HepG2 (cell line): ENCODE data around the gene KDM3B. TPM values are rescaled to one million over a fixed set of nuclear protein-coding genes. Genes with fewer than 3 reads are reported as not detected.

Experiments
- FUBP1 ChIP-seq: sonication (generic); formaldehyde crosslinking; IDR thresholded peaks from 2 replicates; pipeline ENCODE4 v1.5.1; 2020; ENCODE audit warnings: missing genetic modification reagents, mild to moderate bottlenecking, borderline replicate concordance
- ISL2 ChIP-seq: sonication (generic); formaldehyde crosslinking; IDR thresholded peaks from 2 replicates; pipeline ENCODE4 v1.5.0; 2020; ENCODE audit warnings: missing genetic modification reagents
- KMT2A ChIP-seq: sonication (generic); formaldehyde crosslinking; IDR thresholded peaks from 2 replicates; pipeline ENCODE4 v1.4.0; 2020; ENCODE audit warnings: missing genetic modification reagents
- ONECUT2 ChIP-seq: sonication (generic); formaldehyde crosslinking; IDR thresholded peaks from 2 replicates; pipeline ENCODE4 v1.4.0; 2020; ENCODE audit warnings: missing genetic modification reagents
- RBAK ChIP-seq: sonication (generic); formaldehyde crosslinking; IDR thresholded peaks from 2 replicates; pipeline ENCODE4 v1.5.1; 2020; ENCODE audit warnings: mild to moderate bottlenecking, missing genetic modification reagents
- SATB2 ChIP-seq: sonication (generic); formaldehyde crosslinking; IDR thresholded peaks from 2 replicates; pipeline ENCODE4 v1.5.0; 2020; ENCODE audit warnings: missing genetic modification reagents
- TERF1 ChIP-seq: sonication (generic); formaldehyde crosslinking; IDR thresholded peaks from 2 replicates; pipeline ENCODE4 v1.8.0; 2022; ENCODE audit warnings: mild to moderate bottlenecking, missing genetic modification reagents, moderate library complexity
- TOPORS ChIP-seq: sonication (generic); formaldehyde crosslinking; IDR thresholded peaks from 2 replicates; pipeline ENCODE4 v1.8.0; 2023; ENCODE audit warnings: mild to moderate bottlenecking, missing genetic modification reagents
- TRAFD1 ChIP-seq: sonication (generic); formaldehyde crosslinking; IDR thresholded peaks from 2 replicates; pipeline ENCODE4 v1.5.1; 2020; ENCODE audit warnings: missing genetic modification reagents, mild to moderate bottlenecking, borderline replicate concordance
- U2AF2 ChIP-seq: fragments of 200-400 bp; formaldehyde crosslinking; IDR thresholded peaks from 2 replicates; pipeline ENCODE4 v1.6.1; 2017; ENCODE audit warnings: low read depth, mild to moderate bottlenecking, low read length
- USF2 ChIP-seq, 2 experiments: sonication (generic) in 1 of 2; formaldehyde crosslinking in 1 of 2; IDR thresholded peaks; 2 replicates each; pipeline versions ENCODE4 v1.5.1 to v1.6.1; 2011 to 2020; ENCODE audit warnings: borderline replicate concordance in 1 of 2, low read depth in 1 of 2, low read length in 1 of 2, mild to moderate bottlenecking in 1 of 2, missing genetic modification reagents in 1 of 2, moderate library complexity in 1 of 2
- ZNF574 ChIP-seq: sonication (generic); formaldehyde crosslinking; IDR thresholded peaks from 2 replicates; pipeline ENCODE4 v1.4.0; 2020; ENCODE audit warnings: missing genetic modification reagents
- ZNF652 ChIP-seq: IDR thresholded peaks from 2 replicates; pipeline ENCODE4 v1.6.1; 2016; ENCODE audit warnings: low read depth, borderline replicate concordance
- ZNF674 ChIP-seq: sonication (generic); formaldehyde crosslinking; IDR thresholded peaks from 2 replicates; pipeline ENCODE4 v1.5.0; 2020; ENCODE audit warnings: low read depth, mild to moderate bottlenecking, missing genetic modification reagents
- polyA plus RNA-seq, 8 experiments: library from polyadenylated mRNA; depleted of rRNA in 3 of 8; stranded (reverse) in 7 of 8; unstranded in 1 of 8; fragments of >200 nt; fragmentation: Illumina TruSeq in 4 of 8; extraction: Trizol in 4 of 8; gene quantifications; 2 replicates each; pipeline versions ENCODE4 v1.2.1 to v1.2.3, GENCODE V29; 2011 to 2016; ENCODE audit warnings: low read depth in 4 of 8, missing spikeins in 1 of 8, mixed read lengths in 1 of 8; ENCODE audit not compliant: insufficient read depth in 1 of 8
- total RNA-seq, 5 experiments: library from RNA; depleted of rRNA; stranded (reverse); fragments of >200 nt; fragmentation: Illumina TruSeq; extraction: Trizol; gene quantifications; 2 replicates each; pipeline ENCODE4 v1.2.3, GENCODE V29; 2016; ENCODE audit warnings: low read depth in 1 of 5

KDM3B gene
- total and polyA plus RNA-seq, 2 of the 13 experiments (the other 11 are each of a cell fraction or from before 2014, with no cell fraction given), result 19.7 to 34.3 TPM

GRCh38 chr5:138331449-138332368 is 20.8 kb upstream of the KDM3B start, which contains the start of gene CDC25C (continued):
- TF ChIP-seq ZNF574 (CRISPR knock-in tag) (peak; percentile 74), TOPORS (CRISPR knock-in tag) (peak; percentile 61; the same call in 1 of the 2 replicates), FUBP1 (CRISPR knock-in tag) (no peak), USF2 (IDR thresholded peaks at IDR 0.05; ENCODE audit: low read depth, low read length) (no peak), USF2 (CRISPR knock-in tag; IDR thresholded peaks at IDR 0.05; ENCODE audit: borderline replicate concordance) (peak; percentile 69; the same call in 1 of the 2 replicates), TERF1 (no peak), KMT2A (peak; percentile 63), ZNF652 (CRISPR knock-in tag) (no peak), ONECUT2 (0 out of 2 replicates have a peak, but pooled peaks have one; percentile 26), SATB2 (CRISPR knock-in tag) (0 out of 2 replicates have a peak, but pooled peaks have one; percentile 76), ZNF674 (CRISPR knock-in tag) (no peak), TRAFD1 (CRISPR knock-in tag) (no peak), U2AF2 (no peak), ISL2 (CRISPR knock-in tag) (peak; percentile 48), RBAK (CRISPR knock-in tag) (no peak)
